Measurements from ENCODE around the gene CKAP2L.

The CKAP2L gene

GRCh38 chr2:112789186-112789585 is 24.8 kb upstream of the CKAP2L start:
- peaks cover 13% of the 10 kb centered on the region for H3K4me1 ChIP-seq (ENCODE audit: control insufficient read depth, low read length)
- no peaks in the 10 kb centered on the region for H3K9me2 ChIP-seq (replicated peaks; ENCODE audit: control insufficient read depth, low read length)
- H3K27ac ChIP-seq (ENCODE audit: low read depth, low read length) = no peak overlapping the region
- no peaks in the 10 kb centered on the region for H3K36me3 ChIP-seq (ENCODE audit: control insufficient read depth, low read length)
- no peak for TF ChIP-seq EZH2phosphoT487 (IDR thresholded peaks at IDR 0.05; ENCODE audit: borderline replicate concordance, low read length)
- no peak for TF ChIP-seq CTCF (IDR thresholded peaks at IDR 0.05; ENCODE audit: low read depth, low read length, poor library complexity, severe bottlenecking)
- H3K27me3 ChIP-seq (ENCODE audit: control insufficient read depth, low read length) = no peaks in the 10 kb centered on the region
- H3K4me2 ChIP-seq (ENCODE audit: low read length) = no peak overlapping the region
- H4K20me1 ChIP-seq (ENCODE audit: control insufficient read depth, insufficient read depth, low read depth, low read length) = no peaks in the 10 kb centered on the region
- no peaks in the 10 kb centered on the region for H3F3A ChIP-seq (ENCODE audit: control insufficient read depth, insufficient read depth)
- H3K4me3 ChIP-seq (ENCODE audit: low read length) = no peak overlapping the region
- no peaks in the 10 kb centered on the region for H3K9me3 ChIP-seq (ENCODE audit: control insufficient read depth, insufficient read depth, low read length)
- H3K79me2 ChIP-seq (ENCODE audit: control insufficient read depth, low read length) = no peaks in the 10 kb centered on the region

GRCh38 chr2:112788653-112789052 is 24.2 kb upstream of the CKAP2L start:
- H3K9me3 ChIP-seq (ENCODE audit: control insufficient read depth, insufficient read depth, low read length) = no peaks in the 10 kb centered on the region
- H3K4me2 ChIP-seq (ENCODE audit: low read length) = no peak overlapping the region
- no peaks in the 10 kb centered on the region for H4K20me1 ChIP-seq (ENCODE audit: control insufficient read depth, insufficient read depth, low read depth, low read length)
- no peak overlapping the region for H3K27ac ChIP-seq (ENCODE audit: low read depth, low read length)
- H3K36me3 ChIP-seq (ENCODE audit: control insufficient read depth, low read length) = no peaks in the 10 kb centered on the region
- H3K4me3 ChIP-seq (ENCODE audit: low read length) = no peak overlapping the region
- no peaks in the 10 kb centered on the region for H3F3A ChIP-seq (ENCODE audit: control insufficient read depth, insufficient read depth)
- H3K9me2 ChIP-seq (replicated peaks; ENCODE audit: control insufficient read depth, low read length) = no peaks in the 10 kb centered on the region
- H3K79me2 ChIP-seq (ENCODE audit: control insufficient read depth, low read length) = no peaks in the 10 kb centered on the region
- peaks cover 7% of the 10 kb centered on the region for H3K4me1 ChIP-seq (ENCODE audit: control insufficient read depth, low read length)
- H3K27me3 ChIP-seq (ENCODE audit: control insufficient read depth, low read length) = no peaks in the 10 kb centered on the region
- TF ChIP-seq CTCF (IDR thresholded peaks at IDR 0.05; ENCODE audit: low read depth, low read length, poor library complexity, severe bottlenecking) (no peak), EZH2phosphoT487 (IDR thresholded peaks at IDR 0.05; ENCODE audit: borderline replicate concordance, low read length) (no peak)

- Histone ChIP-seq H3F3A (ENCODE audit: control insufficient read depth, insufficient read depth) (no peaks in the 10 kb centered on the region), H3K27me3 (ENCODE audit: control insufficient read depth, low read length) (no peaks in the 10 kb centered on the region), H3K4me3 (ENCODE audit: low read length) (no peak overlapping the region), H3K4me2 (ENCODE audit: low read length) (no peak overlapping the region), H4K20me1 (ENCODE audit: control insufficient read depth, insufficient read depth, low read depth, low read length) (no peaks in the 10 kb centered on the region), H3K36me3 (ENCODE audit: control insufficient read depth, low read length) (no peaks in the 10 kb centered on the region), H3K9me2 (replicated peaks; ENCODE audit: control insufficient read depth, low read length) (no peaks in the 10 kb centered on the region), H3K79me2 (ENCODE audit: control insufficient read depth, low read length) (no peaks in the 10 kb centered on the region), H3K4me1 (ENCODE audit: control insufficient read depth, low read length) (peaks cover 7% of the 10 kb centered on the region), H3K27ac (ENCODE audit: low read depth, low read length) (no peak overlapping the region), H3K9me3 (ENCODE audit: control insufficient read depth, insufficient read depth, low read length) (no peaks in the 10 kb centered on the region)
- no peak for TF ChIP-seq CTCF (IDR thresholded peaks at IDR 0.05; ENCODE audit: low read depth, low read length, poor library complexity, severe bottlenecking)
These were observed 23.5 kb upstream of the CKAP2L start for GRCh38 chr2:112787729-112788393.

All from DOHH2 (cell line).